Glomerular visceral epithelial cell (primary cell): Measurements from ENCODE around the gene PKDCC.
"Not testable (repeated sequence)": the region's sequence is repeated elsewhere in the genome, so short reads cannot be mapped to it uniquely, and the experiment has no call there.

Experiments used
- DNase-seq: peaks from one replicate; pipeline ENCODE4 v3.0.0-alpha.2; 2016; ENCODE audit errors: extremely low spot score

The PKDCC gene

DNA sequence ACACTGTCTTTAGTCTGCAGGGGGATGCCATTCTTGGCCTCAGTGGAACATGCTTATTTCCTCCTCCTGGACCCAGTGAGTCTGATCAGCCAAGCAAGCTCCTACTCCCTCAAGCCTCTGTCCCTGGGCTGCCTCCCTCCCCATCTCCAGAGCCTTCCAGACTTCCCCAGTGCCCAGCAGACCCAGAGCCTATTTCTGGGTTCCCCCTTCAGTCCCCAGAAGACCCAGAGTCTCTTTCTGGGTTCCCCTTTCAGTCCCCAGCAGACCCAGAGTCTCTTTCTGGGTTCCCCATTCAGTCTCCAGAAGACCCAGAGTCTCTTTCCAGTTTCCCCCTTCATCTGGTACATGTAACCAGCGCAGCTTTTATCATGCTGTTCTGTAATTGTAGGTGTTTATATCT, 17.0 kb upstream of the PKDCC start:
- DNase-seq: no peak

GRCh38 chr2:42031281-42032223, 16.3 kb upstream of the PKDCC start:
- no peak for DNase-seq

DNA sequence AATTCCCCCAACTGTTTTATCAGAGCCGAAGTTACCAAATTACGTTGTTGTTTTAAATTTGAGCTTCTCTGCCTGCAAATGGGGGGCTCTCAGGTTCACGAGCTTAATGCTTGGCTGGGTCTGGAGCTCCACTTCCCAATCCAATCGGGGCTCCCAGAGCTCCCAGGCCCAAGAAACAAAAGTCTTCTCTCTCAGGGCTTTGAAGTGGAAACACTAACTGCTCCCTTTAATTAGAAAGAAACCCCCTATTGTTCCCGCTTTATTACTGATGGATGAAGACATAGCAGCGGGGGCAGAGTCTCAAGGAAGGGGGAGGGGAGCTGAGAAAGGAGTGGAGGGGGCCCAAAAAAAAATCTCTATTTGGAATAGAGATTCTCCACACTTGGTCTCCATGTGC, 15.6 kb upstream of the PKDCC start:
- DNase-seq: no peak

GRCh38 chr2:42032745-42033144, 15.1 kb upstream of the PKDCC start:
- DNase-seq: no peak

- DNase-seq: not testable (repeated sequence)
Observed at GRCh38 chr2:42034096-42034495, 13.7 kb upstream of the PKDCC start.

DNA sequence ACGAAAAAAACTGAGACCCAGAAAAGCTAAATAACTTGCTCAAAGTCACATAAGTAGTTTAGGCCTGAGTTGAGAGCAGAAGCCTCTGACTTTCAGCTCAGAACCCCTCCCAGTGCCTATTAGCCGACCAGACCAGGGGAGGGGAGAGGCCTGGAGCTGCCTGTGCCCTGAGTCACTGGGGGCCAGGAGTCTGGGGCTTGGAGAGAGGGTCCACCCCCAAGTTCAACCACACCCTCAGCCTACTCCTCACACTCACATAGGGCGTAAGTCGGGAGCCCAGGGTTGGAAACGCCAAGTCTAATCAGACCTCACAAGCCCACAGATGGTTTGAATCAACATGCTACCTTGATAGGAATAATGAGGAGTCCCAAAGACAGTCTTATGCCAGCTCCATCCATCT, 12.6 kb upstream of the PKDCC start:
- no peak for DNase-seq

DNA sequence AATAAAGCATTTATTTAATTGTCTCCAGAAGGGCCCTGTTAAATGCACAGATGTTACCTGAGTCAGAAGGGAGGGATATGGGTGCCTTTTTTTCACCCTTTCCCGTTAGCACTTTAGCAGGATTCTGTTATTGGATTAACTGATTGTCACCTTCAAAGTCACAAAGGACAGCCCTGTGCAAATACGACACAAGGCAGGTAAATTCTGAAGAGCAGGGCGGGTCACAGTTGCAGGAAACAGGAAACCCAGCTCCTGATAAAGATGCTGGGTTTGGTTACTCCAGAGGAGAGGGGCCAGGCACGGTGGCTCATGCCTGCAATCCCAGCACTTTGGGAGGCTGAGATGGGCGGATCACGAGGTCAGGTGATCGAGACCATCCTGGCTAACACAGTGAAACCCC, 11.4 kb upstream of the PKDCC start:
- DNase-seq: no peak

DNA sequence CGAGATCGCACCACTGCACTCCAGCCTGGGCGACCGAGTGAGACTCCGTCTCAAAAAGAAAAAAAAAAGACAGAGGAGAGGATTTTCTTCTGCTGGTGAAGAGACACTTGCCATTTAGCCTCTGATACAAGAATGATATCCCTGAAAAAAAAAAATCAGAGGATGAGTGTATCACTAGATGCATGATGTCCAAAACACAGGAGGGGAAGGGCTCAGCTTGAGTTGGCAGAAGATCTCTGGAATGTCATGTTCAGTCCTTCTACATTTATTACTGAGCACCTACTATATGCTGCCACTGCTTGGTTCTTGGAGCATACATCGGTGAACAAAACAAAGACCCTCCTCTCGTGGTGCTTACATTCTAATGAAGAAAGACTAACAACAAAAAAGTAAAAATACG, 10.9 kb upstream of the PKDCC start:
- no peak for DNase-seq

DNA sequence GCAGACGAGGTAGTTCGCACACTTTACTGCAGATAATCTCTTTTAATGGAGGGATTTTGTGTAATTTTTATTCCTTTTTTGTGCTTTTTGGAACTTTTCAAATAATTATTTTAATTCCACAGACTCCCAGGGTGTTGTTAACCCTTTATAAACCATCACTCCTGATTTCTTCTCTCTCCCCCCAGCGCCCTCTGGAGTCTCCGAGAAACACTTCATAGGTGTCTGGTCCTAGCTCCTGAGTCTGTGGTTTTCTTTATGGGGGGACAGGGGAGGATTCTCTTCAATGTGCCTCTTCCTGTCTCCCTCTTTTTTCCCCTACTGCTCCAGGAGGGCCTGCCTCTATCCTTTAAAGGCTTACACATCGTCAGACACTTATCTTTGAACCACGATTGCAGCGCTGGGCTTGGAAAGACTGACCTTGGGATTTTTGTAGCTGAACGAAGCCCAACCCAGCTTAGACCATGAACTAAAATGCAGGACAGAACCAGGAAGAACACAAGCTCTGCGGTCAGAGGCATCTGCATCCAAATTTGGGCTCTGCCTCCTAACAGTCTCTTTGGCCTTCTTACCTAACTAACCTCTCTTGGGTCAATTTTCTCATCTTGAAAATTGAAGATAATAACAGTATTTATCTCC, 7.1 kb upstream of the PKDCC start:
- DNase-seq: no peak

DNA sequence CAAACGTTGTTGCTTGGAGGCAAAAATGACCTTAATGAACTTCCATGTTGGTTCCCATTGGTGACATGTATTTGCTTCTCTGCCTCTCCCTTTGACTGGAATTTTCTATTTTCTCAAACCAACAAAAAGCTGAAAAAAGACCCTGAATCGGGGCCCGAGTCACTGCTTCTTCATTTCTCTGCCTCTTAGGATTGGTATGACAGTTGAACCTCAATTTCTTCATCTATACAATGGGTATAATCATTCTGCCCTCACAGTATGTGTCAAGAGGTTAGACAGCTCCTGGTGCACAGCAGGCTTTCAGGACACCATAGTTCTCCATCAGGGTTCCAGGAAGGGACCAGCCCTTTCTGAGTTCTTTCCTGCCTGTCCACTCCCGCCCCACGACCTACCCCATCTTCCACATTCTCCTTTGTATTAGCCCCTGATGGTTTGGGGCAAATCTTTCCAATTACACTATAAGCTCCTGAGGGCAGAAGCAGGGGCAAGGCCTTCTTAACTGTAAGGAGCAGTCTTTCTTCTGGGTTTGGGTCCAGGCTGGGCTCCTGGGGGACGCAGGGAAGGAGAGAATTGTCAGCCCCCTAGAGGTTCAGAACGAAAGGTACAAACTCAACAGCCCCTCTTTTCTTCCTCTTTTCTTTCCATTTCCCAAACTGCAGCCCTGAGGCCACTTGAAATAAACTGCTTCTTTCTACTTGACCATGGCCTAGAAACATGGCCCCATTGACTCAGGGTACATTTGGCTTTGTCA, 6.3 kb upstream of the PKDCC start:
- DNase-seq: no peak

DNA sequence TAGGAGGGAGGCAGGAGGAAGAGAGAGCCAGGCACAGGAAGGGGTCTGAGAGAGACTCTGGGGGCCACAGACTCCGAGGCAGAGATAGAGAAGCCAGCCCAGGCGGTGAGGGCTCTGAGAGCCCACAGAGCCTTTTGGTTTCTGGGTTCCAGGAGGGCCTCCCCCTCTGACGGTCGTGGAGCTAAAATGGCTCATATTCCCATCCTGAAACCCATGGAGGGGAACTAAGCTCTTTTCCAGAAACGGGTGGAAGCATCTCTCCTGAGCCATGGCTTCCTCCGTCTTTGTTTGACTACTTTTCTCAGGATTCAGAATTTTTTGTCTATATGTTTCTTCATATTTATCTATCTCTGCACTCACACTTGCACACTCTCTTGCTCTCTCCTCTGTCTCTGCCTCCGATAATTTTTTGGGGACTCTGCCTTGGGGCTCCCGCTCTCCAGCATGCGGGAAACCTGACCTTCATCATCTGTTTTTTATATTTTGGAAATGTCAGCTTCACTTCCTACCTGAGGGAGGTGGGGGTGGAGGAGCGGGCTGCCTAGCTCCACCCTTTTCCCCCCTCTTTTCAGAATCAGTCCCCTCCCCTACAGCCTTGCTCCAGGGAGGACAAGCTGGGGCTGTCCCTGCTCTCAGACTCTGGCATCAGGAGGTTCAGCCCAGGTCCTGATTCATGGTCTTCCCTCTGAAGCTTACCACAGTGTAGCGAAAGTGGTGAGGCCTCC, 5.0 kb upstream of the PKDCC start:
- no peak for DNase-seq

DNA sequence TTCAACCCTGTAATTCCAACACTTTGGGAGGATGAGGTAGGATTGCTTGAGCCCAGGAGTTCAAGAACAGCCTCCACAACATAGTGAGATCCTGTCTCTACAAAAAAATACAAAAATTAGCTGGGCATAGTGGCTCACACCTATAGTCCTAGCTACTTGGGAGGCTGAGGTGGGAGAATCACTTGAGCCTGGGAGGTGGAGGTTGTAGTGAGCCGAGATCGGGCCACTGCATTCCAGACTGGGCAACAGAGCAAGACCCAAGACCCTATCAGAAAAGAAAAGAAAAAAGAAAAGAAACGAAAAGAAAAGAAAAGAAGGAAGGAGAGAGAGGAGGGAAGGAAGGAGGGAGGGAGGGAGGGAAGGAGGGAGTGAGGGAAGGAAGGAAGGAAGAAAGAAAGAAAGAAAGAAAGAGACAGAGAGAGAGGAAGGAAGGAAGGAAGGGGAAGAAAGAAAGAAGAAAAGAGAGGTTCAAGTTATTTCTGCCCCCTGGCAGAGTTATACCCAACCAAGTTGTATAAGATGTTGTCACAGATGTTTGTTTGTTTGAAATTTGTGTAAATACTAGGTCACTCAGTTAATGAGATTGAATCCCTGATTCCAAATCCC, 3.9 kb upstream of the PKDCC start:
- DNase-seq: no peak

GRCh38 chr2:42044939-42045338, 2.9 kb upstream of the PKDCC start:
- no peak for DNase-seq

- no peak for DNase-seq
Observed at GRCh38 chr2:42045352-42045751, 2.5 kb upstream of the PKDCC start.

GRCh38 chr2:42045848-42046748, 1.7 kb upstream of the PKDCC start:
- no peak for DNase-seq

DNA sequence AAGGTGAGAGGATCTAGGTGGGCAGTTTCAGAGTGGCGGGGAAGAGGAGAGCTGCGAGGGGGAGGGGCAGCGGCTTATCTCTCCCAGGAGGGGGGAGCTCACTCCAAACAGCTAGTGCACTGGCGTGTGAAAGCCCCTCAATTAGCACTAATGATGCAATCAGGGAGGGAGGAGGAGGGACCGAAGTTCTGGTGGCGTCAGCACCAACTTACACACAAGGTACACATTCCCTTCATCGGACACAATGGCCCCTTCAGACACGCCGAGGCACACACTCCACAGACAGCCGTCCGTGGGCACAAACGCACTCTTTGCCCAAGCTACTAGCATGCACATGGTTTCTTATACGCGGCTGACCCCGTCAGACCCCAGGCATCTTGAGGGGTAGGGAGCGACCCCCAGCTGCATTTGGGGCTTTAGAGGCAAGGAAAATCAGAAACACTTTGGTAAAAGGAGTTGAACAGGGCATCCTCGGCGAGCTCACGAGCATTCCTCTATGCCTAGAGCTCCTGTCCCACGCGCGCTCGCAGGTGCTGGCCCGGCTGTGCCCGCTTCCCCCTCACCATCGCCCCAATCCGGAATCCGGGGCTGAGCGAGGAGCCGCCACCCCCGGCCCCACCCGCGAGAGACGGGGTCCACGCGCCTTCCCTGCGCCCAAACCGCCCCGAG, 868 bp upstream of the PKDCC start:
- DNase-seq: no peak

DNA sequence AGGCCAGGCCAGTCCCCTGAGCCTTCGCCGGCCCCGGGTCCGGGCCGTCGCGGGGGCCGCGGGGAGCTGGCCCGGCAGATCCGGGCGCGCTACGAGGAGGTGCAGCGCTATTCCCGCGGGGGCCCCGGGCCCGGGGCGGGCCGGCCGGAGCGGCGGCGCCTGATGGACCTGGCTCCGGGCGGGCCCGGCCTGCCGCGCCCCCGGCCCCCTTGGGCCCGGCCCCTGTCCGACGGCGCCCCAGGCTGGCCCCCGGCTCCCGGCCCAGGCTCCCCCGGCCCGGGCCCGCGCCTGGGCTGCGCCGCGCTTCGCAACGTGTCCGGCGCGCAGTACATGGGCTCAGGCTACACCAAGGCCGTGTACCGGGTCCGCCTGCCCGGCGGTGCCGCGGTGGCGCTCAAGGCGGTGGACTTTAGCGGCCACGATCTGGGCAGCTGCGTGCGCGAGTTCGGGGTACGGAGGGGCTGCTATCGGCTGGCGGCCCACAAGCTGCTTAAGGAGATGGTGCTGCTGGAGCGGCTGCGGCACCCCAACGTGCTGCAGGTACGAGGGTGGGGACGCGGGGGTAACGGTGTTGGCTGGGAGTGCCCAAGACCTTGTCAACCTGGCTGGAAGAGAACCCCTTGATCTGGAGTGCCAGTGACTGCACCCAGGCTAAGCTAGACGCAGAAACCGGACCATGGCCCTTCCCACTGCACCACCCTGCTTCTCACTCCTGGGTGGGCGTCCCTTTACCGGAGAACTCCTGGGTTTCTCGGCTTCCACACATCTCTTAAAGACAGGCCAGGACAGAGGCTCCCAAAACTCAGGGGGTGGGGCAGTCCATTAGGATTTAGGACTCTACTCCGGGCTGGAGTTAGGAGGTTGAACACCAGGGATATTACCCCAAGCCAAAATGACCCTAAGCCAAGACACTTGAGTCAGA, 739 bp downstream of the PKDCC start:
- no peak for DNase-seq

DNA sequence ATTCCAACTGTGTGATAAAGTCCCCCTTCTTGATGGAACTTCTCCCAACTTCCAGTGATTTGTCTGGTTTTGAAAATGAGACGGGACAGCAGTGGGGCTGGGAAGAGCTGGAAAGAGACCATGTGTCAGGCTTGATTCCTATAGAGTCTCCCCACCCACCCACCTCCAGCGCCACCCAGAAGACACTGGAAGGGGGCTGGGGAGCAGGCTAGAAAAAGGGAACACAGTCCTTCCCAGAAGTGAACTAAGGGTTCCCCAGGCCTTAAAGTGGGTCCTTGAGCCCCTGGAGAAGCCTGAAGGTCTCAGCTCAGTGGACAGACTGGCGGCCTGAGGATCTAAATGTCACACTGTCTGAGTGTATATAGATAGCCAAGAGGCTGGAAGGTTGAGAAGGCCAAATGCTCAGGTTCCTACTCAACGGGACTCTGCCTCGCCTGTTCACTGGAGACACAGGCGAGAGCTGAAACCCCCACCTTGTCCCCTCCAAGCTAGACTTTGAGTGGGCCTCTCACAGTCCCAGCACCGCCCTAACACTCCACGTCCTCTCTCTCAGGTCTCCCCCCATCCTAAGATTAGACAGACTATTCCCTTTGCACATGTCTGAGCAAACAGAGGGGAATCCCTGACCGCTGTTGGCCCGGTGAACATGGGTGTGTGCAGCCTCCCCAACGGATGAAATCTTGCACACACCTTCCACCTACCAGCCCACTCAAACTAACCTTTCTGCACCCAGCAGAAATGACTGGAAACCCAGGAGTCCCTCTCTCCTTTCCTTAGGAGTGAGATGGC, 1.6 kb downstream of the PKDCC start:
- DNase-seq: no peak
